HCT116 (cell line): ENCODE results near the gene ABCA5. TPM values are rescaled to one million over a fixed set of nuclear protein-coding genes. Genes with fewer than 3 reads are reported as not detected.

Experiments used
- ATAC-seq: fragments of 200-7000 bp; cut with Tn5 transposase; 2 replicates; pipeline ENCODE4 v1.9.1; 2020; ENCODE audit warnings: mild to moderate bottlenecking, moderate library complexity
- BruUV-seq: library from RNA; stranded (reverse); fragments of 400-500 nt; replicated peaks from 2 replicates; lab custom pipeline; 2021; lab: Mats Ljungman, UMichigan
- CTCF ChIA-PET: fragments of 300-600 bp; sonication (Branson Sonifier 250); formaldehyde crosslinking; loops from one replicate; lab custom pipeline; 2021; ENCODE audit warnings: antibody characterized with exemption; lab: Charles Lee
- POLR2A ChIA-PET: fragments of 300-600, 350-600 bp; sonication (Branson Sonifier 250); formaldehyde crosslinking; loops from one replicate; lab custom pipeline; 2021; ENCODE audit warnings: antibody characterized with exemption; lab: Charles Lee
- RAD21 ChIA-PET, 2 experiments: fragments of 300-600 bp; sonication (Branson Sonifier 250); formaldehyde crosslinking; loops; one replicate each; lab custom pipeline; 2023; ENCODE audit warnings: low total read pairs in 2 of 2; ENCODE audit not compliant: uncharacterized antibody in 2 of 2, unreplicated experiment in 2 of 2, low non-redundant PET in 1 of 2; lab: Charles Lee
- DNase-seq: peaks from one replicate; pipeline ENCODE4 v3.0.0-alpha.2; 2010; ENCODE audit warnings: low read depth, low spot score
- H2AFZ ChIP-seq: fragments of 200-600 bp; shearing (Covaris generic), sonication (generic); 2 replicates; pipeline ENCODE4 v1.6.1; 2017; ENCODE audit warnings: low read depth, mixed run types, mixed read lengths, antibody characterized with exemption, low read length; ENCODE audit not compliant: poor library complexity, severe bottlenecking
- H3K27ac ChIP-seq: 2 replicates; pipeline ENCODE4 v1.5.1; 2012; ENCODE audit warnings: low read depth, low read length
- H3K27me3 ChIP-seq: fragments of 200-600 bp; sonication (generic); 2 replicates; pipeline ENCODE4 v1.6.1; 2016; ENCODE audit warnings: mixed run types, low read length, mixed read lengths; ENCODE audit not compliant: insufficient read depth
- H3K36me3 ChIP-seq, 2 experiments: fragments of 200-500 bp in 1 of 2; fragments of 200-600 bp in 1 of 2; sonication (Bioruptor generic) in 1 of 2; sonication (generic) in 1 of 2; 2 replicates each; pipeline versions ENCODE4 v1.5.1 to v1.6.1; 2014 to 2016; ENCODE audit warnings: low read length in 2 of 2, inconsistent platforms in 1 of 2, mixed read lengths in 1 of 2, mixed run types in 1 of 2; ENCODE audit not compliant: insufficient read depth in 2 of 2, control insufficient read depth in 1 of 2
- H3K4me1 ChIP-seq, 2 experiments: fragments of 200-600 bp in 1 of 2; sonication (generic) in 1 of 2; 2 replicates each; pipeline versions ENCODE4 v1.5.1 to v1.6.1; 2012 to 2017; ENCODE audit warnings: low read length in 2 of 2, inconsistent platforms in 1 of 2, mild to moderate bottlenecking in 1 of 2, mixed read lengths in 1 of 2, mixed run types in 1 of 2, moderate library complexity in 1 of 2; ENCODE audit not compliant: insufficient read depth in 2 of 2, control insufficient read depth in 1 of 2
- H3K4me2 ChIP-seq: fragments of 200-600 bp; sonication (generic); 2 replicates; pipeline ENCODE4 v1.6.1; 2017; ENCODE audit warnings: mixed run types, low read length, mixed read lengths
- H3K4me3 ChIP-seq, 2 experiments: fragments of 200-600 bp in 1 of 2; sonication (generic) in 1 of 2; replicated peaks in 1 of 2; 2 replicates each; pipeline ENCODE4 v1.5.1; 2011 to 2016; ENCODE audit warnings: low read length in 2 of 2, control low read depth in 1 of 2, low read depth in 1 of 2, mild to moderate bottlenecking in 1 of 2, mixed read lengths in 1 of 2, mixed run types in 1 of 2
- H3K79me2 ChIP-seq: fragments of 200-600 bp; sonication (generic); 2 replicates; pipeline ENCODE4 v1.6.1; 2017; ENCODE audit warnings: mild to moderate bottlenecking, mixed run types, low read length, moderate library complexity, mixed read lengths; ENCODE audit not compliant: insufficient read depth
- H3K9ac ChIP-seq: fragments of 200-600 bp; sonication (generic); 2 replicates; pipeline ENCODE4 v1.6.1; 2016; ENCODE audit warnings: low read length, mixed read lengths
- H3K9me2 ChIP-seq: fragments of 200-600 bp; sonication (generic), shearing (Covaris generic); 2 replicates; pipeline ENCODE4 v1.6.1; 2017; ENCODE audit warnings: mixed run types, mild to moderate bottlenecking, moderate library complexity; ENCODE audit not compliant: insufficient read depth
- H3K9me3 ChIP-seq, 2 experiments: fragments of 200-500 bp in 1 of 2; fragments of 200-600 bp in 1 of 2; sonication (Bioruptor generic) in 1 of 2; sonication (generic) in 1 of 2; 2 replicates each; pipeline ENCODE4 v1.6.1; 2014 to 2017; ENCODE audit warnings: low read length in 2 of 2, mixed read lengths in 2 of 2, inconsistent platforms in 1 of 2, low read depth in 1 of 2, mild to moderate bottlenecking in 1 of 2, mixed run types in 1 of 2, moderate library complexity in 1 of 2; ENCODE audit not compliant: control insufficient read depth in 1 of 2, insufficient read depth in 1 of 2
- H4K20me1 ChIP-seq: fragments of 200-600 bp; sonication (generic), shearing (Covaris generic); 2 replicates; pipeline ENCODE4 v1.6.1; 2017; ENCODE audit warnings: mixed run types, mild to moderate bottlenecking, moderate library complexity; ENCODE audit not compliant: insufficient read depth
- CEBPB ChIP-seq: IDR thresholded peaks from 2 replicates; pipeline ENCODE4 v1.6.1; 2012; ENCODE audit warnings: low read depth
- EGR1 ChIP-seq: IDR thresholded peaks from 2 replicates; pipeline ENCODE4 v1.6.1; 2012; ENCODE audit warnings: low read depth
- EZH2 ChIP-seq: fragments of 200-600 bp; sonication (generic); IDR thresholded peaks from 2 replicates; pipeline ENCODE4 v1.6.1; 2017; ENCODE audit warnings: antibody characterized with exemption, mixed run types
- POLR2A ChIP-seq: IDR thresholded peaks from 2 replicates; pipeline ENCODE4 v1.7.0; 2011; ENCODE audit warnings: borderline replicate concordance; ENCODE audit not compliant: insufficient read depth, insufficient read length; ENCODE audit errors: extremely low read depth
- POLR2AphosphoS5 ChIP-seq: IDR thresholded peaks from 2 replicates; pipeline ENCODE4 v1.6.1; 2011; ENCODE audit warnings: mild to moderate bottlenecking, low read depth, low read length, moderate library complexity
- RAD21 ChIP-seq: IDR thresholded peaks from 2 replicates; pipeline ENCODE4 v1.6.1; 2012; ENCODE audit warnings: low read depth, mild to moderate bottlenecking
- SRF ChIP-seq: IDR thresholded peaks from 2 replicates; pipeline ENCODE4 v1.6.1; 2012; ENCODE audit warnings: low read depth
- TCF7L2 ChIP-seq: IDR thresholded peaks from 2 replicates; pipeline ENCODE4 v1.7.0; 2011; ENCODE audit warnings: borderline replicate concordance, inconsistent platforms; ENCODE audit not compliant: insufficient read depth, insufficient read length; ENCODE audit errors: extremely low read depth
- YY1 ChIP-seq: IDR thresholded peaks from 2 replicates; pipeline ENCODE4 v1.6.1; 2011; ENCODE audit warnings: low read length, low read depth, moderate library complexity, mild to moderate bottlenecking; ENCODE audit not compliant: insufficient replicate concordance; ENCODE audit errors: extremely low read depth
- ZFX ChIP-seq: fragments of 450-650 bp; IDR thresholded peaks from 2 replicates; pipeline ENCODE4 v1.6.1; 2017
- intact Hi-C: fragments of 100-400 bp; cut with micrococcal nuclease; formaldehyde crosslinking; loops from 2 replicates; pipeline ENCODE4 v1.10.0; 2022
- total RNA-seq: library from RNA; stranded (reverse); gene quantifications from one replicate; pipeline ENCODE4 v1.2.1, GENCODE V29; 2021; ENCODE audit not compliant: unreplicated experiment
- TF ChIP-seq, protein P1 (sequence below): IDR thresholded peaks from 2 replicates; pipeline ENCODE4 v1.6.1; 2012
- TF ChIP-seq, protein P2 (sequence below): IDR thresholded peaks from 2 replicates; pipeline ENCODE4 v1.6.1; 2012
- TF ChIP-seq, protein P3 (sequence below): IDR thresholded peaks from 2 replicates; pipeline ENCODE4 v1.6.1; 2012; ENCODE audit warnings: low read depth
- TF ChIP-seq, protein P4 (sequence below), 3 experiments: fragments of 200-600 bp in 1 of 3; sonication (generic) in 1 of 3; IDR thresholded peaks in 2 of 3; conservative IDR thresholded peaks in 1 of 3; 2 replicates each; pipeline ENCODE4 v1.5.1; 2012 to 2017; ENCODE audit warnings: low read depth in 2 of 3, low read length in 2 of 3, antibody characterized with exemption in 1 of 3, borderline replicate concordance in 1 of 3, control low read depth in 1 of 3, mild to moderate bottlenecking in 1 of 3, mixed read lengths in 1 of 3, mixed run types in 1 of 3, moderate library complexity in 1 of 3; ENCODE audit not compliant: insufficient read depth in 1 of 3

ABCA5 gene
- total RNA-seq, 1 experiment from 2014 or later = 6.8 TPM

DNA sequence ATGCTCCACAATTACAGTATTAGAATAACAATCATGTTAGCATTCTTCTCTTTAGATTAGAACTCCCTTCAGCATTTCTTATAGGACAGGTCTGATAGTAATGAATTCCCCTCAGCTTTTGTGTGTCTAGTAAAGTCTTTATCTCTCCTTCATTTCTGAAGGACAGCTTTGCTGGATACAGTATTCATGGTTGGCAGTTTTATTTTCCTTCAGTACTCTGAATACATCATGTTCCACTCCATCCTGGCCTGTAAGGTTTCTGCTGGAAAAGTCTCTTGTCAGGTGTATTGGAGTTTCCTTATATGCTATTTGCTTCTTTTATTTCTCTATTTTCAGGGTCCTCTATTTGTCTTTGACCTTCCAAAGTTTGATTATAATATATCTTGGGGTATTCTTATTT is 94.3 kb downstream of the ABCA5 start:
- ChIA-PET RAD21 (interaction anchor here in 1 of 2 experiments (1.5 kb wide), 1 partner anchor 458 kb away, joined by 3 read pairs; no protein-coding TSS in a partner anchor), POLR2A (no interaction called here), CTCF (interaction anchor here (4.1 to 6.3 kb wide), 2 partner anchors 13 to 458 kb away, joined by 20 to 86 read pairs; no protein-coding TSS in a partner anchor)
- no peak for DNase-seq
- no peak overlapping the region for H3K4me3 ChIP-seq
- no peaks in the 10 kb centered on the region for H3K36me3 ChIP-seq
- H3K4me2 ChIP-seq = no peak overlapping the region
- ATAC-seq = no peak
- 0 out of 4 replicates have a peak, but pooled peaks cover 0 to 3% of the 10 kb centered on the region in 2 experiments for H3K4me1 ChIP-seq
- no peaks in the 10 kb centered on the region for H3K79me2 ChIP-seq
- no peak overlapping the region for H2AFZ ChIP-seq
- no peak overlapping the region for H3K27ac ChIP-seq
- intact Hi-C loops = no loop called here
- no peak for TF ChIP-seq CEBPB
- no peak for TF ChIP-seq ZFX
- TF ChIP-seq, protein P1, sequence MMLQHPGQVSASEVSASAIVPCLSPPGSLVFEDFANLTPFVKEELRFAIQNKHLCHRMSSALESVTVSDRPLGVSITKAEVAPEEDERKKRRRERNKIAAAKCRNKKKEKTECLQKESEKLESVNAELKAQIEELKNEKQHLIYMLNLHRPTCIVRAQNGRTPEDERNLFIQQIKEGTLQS = no peak
- no peak for TF ChIP-seq EGR1
- no peak for TF ChIP-seq SRF
- H4K20me1 ChIP-seq = no peaks in the 10 kb centered on the region
- no peak overlapping the region for H3K9ac ChIP-seq
- H3K27me3 ChIP-seq = no peaks in the 10 kb centered on the region
- no TSS peak for BruUV-seq
- no peaks in the 10 kb centered on the region for H3K9me3 ChIP-seq
- no peaks in the 10 kb centered on the region; the same call in 1 of the 2 replicates for H3K9me2 ChIP-seq

DNA sequence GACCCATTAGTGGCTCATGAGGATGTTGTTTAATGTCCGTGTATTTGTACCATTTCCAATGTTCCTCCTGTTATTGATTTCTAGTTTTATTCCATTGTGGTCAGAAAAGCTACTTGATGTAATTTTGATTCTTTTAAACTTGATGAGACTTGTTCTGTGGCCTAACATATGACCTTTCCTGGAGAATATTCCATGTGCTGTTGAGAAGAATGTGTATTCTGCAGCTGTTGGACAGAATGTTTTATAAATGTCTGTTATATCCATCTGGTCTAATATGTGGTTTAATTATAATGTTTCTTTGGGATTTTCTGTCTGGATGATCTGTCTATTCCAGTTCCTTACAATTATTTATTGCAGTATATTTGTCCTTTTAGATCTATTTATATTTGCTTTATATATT is 95.4 kb downstream of the ABCA5 start:
- TF ChIP-seq SRF (no peak), RAD21 (no peak), YY1 (no peak), POLR2AphosphoS5 (no peak), EZH2 (no peak), TCF7L2 (no peak), POLR2A (no peak), EGR1 (no peak)
- TF ChIP-seq, protein P2, sequence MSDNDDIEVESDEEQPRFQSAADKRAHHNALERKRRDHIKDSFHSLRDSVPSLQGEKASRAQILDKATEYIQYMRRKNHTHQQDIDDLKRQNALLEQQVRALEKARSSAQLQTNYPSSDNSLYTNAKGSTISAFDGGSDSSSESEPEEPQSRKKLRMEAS = no peak
- TF ChIP-seq, protein P1 = no peak
- TF ChIP-seq, protein P3, sequence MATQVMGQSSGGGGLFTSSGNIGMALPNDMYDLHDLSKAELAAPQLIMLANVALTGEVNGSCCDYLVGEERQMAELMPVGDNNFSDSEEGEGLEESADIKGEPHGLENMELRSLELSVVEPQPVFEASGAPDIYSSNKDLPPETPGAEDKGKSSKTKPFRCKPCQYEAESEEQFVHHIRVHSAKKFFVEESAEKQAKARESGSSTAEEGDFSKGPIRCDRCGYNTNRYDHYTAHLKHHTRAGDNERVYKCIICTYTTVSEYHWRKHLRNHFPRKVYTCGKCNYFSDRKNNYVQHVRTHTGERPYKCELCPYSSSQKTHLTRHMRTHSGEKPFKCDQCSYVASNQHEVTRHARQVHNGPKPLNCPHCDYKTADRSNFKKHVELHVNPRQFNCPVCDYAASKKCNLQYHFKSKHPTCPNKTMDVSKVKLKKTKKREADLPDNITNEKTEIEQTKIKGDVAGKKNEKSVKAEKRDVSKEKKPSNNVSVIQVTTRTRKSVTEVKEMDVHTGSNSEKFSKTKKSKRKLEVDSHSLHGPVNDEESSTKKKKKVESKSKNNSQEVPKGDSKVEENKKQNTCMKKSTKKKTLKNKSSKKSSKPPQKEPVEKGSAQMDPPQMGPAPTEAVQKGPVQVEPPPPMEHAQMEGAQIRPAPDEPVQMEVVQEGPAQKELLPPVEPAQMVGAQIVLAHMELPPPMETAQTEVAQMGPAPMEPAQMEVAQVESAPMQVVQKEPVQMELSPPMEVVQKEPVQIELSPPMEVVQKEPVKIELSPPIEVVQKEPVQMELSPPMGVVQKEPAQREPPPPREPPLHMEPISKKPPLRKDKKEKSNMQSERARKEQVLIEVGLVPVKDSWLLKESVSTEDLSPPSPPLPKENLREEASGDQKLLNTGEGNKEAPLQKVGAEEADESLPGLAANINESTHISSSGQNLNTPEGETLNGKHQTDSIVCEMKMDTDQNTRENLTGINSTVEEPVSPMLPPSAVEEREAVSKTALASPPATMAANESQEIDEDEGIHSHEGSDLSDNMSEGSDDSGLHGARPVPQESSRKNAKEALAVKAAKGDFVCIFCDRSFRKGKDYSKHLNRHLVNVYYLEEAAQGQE = no peak
- TF ChIP-seq, protein P4, sequence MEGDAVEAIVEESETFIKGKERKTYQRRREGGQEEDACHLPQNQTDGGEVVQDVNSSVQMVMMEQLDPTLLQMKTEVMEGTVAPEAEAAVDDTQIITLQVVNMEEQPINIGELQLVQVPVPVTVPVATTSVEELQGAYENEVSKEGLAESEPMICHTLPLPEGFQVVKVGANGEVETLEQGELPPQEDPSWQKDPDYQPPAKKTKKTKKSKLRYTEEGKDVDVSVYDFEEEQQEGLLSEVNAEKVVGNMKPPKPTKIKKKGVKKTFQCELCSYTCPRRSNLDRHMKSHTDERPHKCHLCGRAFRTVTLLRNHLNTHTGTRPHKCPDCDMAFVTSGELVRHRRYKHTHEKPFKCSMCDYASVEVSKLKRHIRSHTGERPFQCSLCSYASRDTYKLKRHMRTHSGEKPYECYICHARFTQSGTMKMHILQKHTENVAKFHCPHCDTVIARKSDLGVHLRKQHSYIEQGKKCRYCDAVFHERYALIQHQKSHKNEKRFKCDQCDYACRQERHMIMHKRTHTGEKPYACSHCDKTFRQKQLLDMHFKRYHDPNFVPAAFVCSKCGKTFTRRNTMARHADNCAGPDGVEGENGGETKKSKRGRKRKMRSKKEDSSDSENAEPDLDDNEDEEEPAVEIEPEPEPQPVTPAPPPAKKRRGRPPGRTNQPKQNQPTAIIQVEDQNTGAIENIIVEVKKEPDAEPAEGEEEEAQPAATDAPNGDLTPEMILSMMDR (IDR thresholded peaks at IDR 0.05 in 2 of 3, conservative IDR thresholded peaks at IDR 0.05 in 1 of 3; ENCODE audit: borderline replicate concordance in 1 of 3, insufficient read depth in 1 of 3, low read depth in 2 of 3, low read length in 2 of 3) = no peak
- Histone ChIP-seq H3K4me1 (0 out of 4 replicates have a peak, but pooled peaks cover 0 to 3% of the 10 kb centered on the region in 2 experiments), H3K9me3 (no peaks in the 10 kb centered on the region), H3K9ac (no peak overlapping the region), H3K9me2 (no peaks in the 10 kb centered on the region; the same call in 1 of the 2 replicates), H3K4me3 (no peak overlapping the region), H3K27me3 (no peaks in the 10 kb centered on the region), H3K4me2 (no peak overlapping the region), H3K27ac (no peak overlapping the region), H3K79me2 (no peaks in the 10 kb centered on the region), H4K20me1 (no peaks in the 10 kb centered on the region), H2AFZ (no peak overlapping the region), H3K36me3 (no peaks in the 10 kb centered on the region)
- RAD21 ChIA-PET = no interaction called here
- CTCF ChIA-PET = interaction anchor here (6.3 kb wide), 1 partner anchor 457 kb away, joined by 86 read pairs; no protein-coding TSS in a partner anchor
- POLR2A ChIA-PET = no interaction called here
- ATAC-seq = no peak
- intact Hi-C loops = no loop called here
- no peak for DNase-seq
- BruUV-seq = no TSS peak
